Effector memory CD8-positive, alpha-beta T cell (primary cell): Measurements from ENCODE around the gene THAP10.

Source experiments
- ATAC-seq: fragments of 150-1000 bp; cut with Tn5 transposase; replicated peaks from 2 replicates; pipeline ENCODE4 v1.10.0; 2021; ENCODE audit warnings: mild to moderate bottlenecking, moderate library complexity
- DNase-seq, 3 experiments: peaks; one replicate each; pipeline ENCODE4 v3.0.0; 2021
- H3K27ac Mint-ChIP-seq, 2 donors: one replicate each; pipeline ENCODE4 v1.8.0; 2022; ENCODE audit warnings: mild to moderate bottlenecking in 2 of 2, mixed read lengths in 2 of 2, moderate library complexity in 2 of 2
- H3K27me3 Mint-ChIP-seq, 2 donors: one replicate each; pipeline ENCODE4 v1.8.0; 2022; ENCODE audit warnings: mixed read lengths in 2 of 2
- H3K36me3 Mint-ChIP-seq: one replicate; pipeline ENCODE4 v1.8.0; 2022; ENCODE audit warnings: mild to moderate bottlenecking, moderate library complexity, mixed read lengths; ENCODE audit not compliant: insufficient read depth
- H3K4me1 Mint-ChIP-seq, 2 donors: one replicate each; pipeline ENCODE4 v1.8.0; 2022; ENCODE audit warnings: low read depth in 2 of 2, mixed read lengths in 2 of 2
- H3K4me3 Mint-ChIP-seq, 2 donors: one replicate each; pipeline ENCODE4 v1.8.0; 2022; ENCODE audit warnings: mild to moderate bottlenecking in 2 of 2, mixed read lengths in 2 of 2, moderate library complexity in 2 of 2
- H3K9me3 Mint-ChIP-seq, 2 donors: one replicate each; pipeline ENCODE4 v1.8.0; 2022; ENCODE audit warnings: mixed read lengths in 2 of 2

The THAP10 gene

DNA sequence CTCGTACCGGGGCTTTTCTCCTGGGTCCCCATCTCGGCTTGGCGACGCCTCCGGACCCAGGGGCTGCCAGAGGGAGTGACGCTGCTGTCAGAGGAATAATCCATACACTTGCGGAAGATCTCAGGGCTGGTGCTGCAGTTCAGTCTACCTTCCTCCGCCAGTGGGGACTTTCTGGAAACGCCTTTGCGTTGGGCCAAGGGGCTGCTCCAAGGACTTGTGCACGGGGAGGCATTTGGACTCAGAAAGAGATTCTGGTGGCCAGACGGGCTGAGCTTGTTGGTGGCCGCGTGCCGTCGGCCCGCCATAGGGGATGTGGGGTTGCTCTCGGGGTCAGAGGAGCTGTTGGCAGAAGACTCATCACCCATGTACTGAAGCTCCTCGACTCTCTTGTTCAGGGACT is 60.1 kb downstream of the THAP10 start:
- no peaks in the 10 kb centered on the region for H3K36me3 Mint-ChIP-seq
- no peak overlapping the region for H3K27ac Mint-ChIP-seq
- no peak overlapping the region for H3K4me3 Mint-ChIP-seq

More for the DNA sequence above, 60.1 kb downstream of the THAP10 start:
- DNase-seq (no peak), ATAC-seq (no peak)
- Mint-ChIP-seq H3K4me1 (no peaks in the 10 kb centered on the region), H3K9me3 (no peaks in the 10 kb centered on the region), H3K27me3 (peaks cover 21 to 82% of the 10 kb centered on the region in 2 donors)
